CD8-positive, alpha-beta memory T cell (primary cell): ENCODE data around the gene EXT2. TPM values are rescaled to one million over a fixed set of nuclear protein-coding genes. Genes with fewer than 3 reads are reported as not detected.

Source experiments
- CTCF ChIA-PET: fragments of 350-600 bp; sonication (Branson Sonifier 250); formaldehyde crosslinking; loops from one replicate; lab custom pipeline; 2021; ENCODE audit warnings: antibody characterized with exemption; lab: Charles Lee
- POLR2A ChIA-PET: fragments of 350-600 bp; sonication (Branson Sonifier 250); formaldehyde crosslinking; loops from one replicate; lab custom pipeline; 2021; ENCODE audit warnings: antibody characterized with exemption; lab: Charles Lee
- DNase-seq, 5 donors: peaks; one replicate each; pipeline versions ENCODE4 v3.0.0 to v3.0.0-alpha.2; 2020 to 2022; ENCODE audit warnings: mixed read lengths in 1 of 5
- H3K27ac ChIP-seq: one replicate; pipeline ENCODE4 v1.7.0; 2013; ENCODE audit warnings: low read depth, mild to moderate bottlenecking, low read length, moderate library complexity
- H3K27me3 ChIP-seq: 2 replicates; pipeline ENCODE4 v1.7.0; 2013; ENCODE audit warnings: low read length, mild to moderate bottlenecking; ENCODE audit not compliant: insufficient read depth, poor library complexity, severe bottlenecking
- H3K36me3 ChIP-seq: 2 replicates; pipeline ENCODE4 v1.7.0; 2013; ENCODE audit warnings: mild to moderate bottlenecking, low read length, moderate library complexity; ENCODE audit not compliant: insufficient read depth
- H3K4me1 ChIP-seq: 2 replicates; pipeline ENCODE4 v1.7.0; 2013; ENCODE audit warnings: mild to moderate bottlenecking, low read length, moderate library complexity; ENCODE audit not compliant: insufficient read depth
- H3K4me3 ChIP-seq: 2 replicates; pipeline ENCODE4 v1.7.0; 2013; ENCODE audit warnings: mild to moderate bottlenecking, low read length
- H3K9me3 ChIP-seq: 2 replicates; pipeline ENCODE4 v1.7.0; 2013; ENCODE audit warnings: mild to moderate bottlenecking, low read length
- H3K27ac Mint-ChIP-seq, 8 donors: one replicate each; pipeline ENCODE4 v1.8.0; 2020 to 2021; ENCODE audit warnings: mixed read lengths in 8 of 8, mild to moderate bottlenecking in 6 of 8, inconsistent platforms in 3 of 8, moderate library complexity in 3 of 8
- H3K27me3 Mint-ChIP-seq, 2 donors: one replicate each; pipeline ENCODE4 v1.8.0; 2020 to 2021; ENCODE audit warnings: mixed read lengths in 2 of 2, mild to moderate bottlenecking in 1 of 2, moderate library complexity in 1 of 2
- H3K36me3 Mint-ChIP-seq, 3 donors: one replicate each; pipeline ENCODE4 v1.8.0; 2020 to 2021; ENCODE audit warnings: mixed read lengths in 3 of 3, inconsistent platforms in 1 of 3, mild to moderate bottlenecking in 1 of 3
- H3K4me1 Mint-ChIP-seq, 3 donors: one replicate each; pipeline ENCODE4 v1.8.0; 2020 to 2021; ENCODE audit warnings: mixed read lengths in 3 of 3, inconsistent platforms in 1 of 3, mild to moderate bottlenecking in 1 of 3
- H3K4me3 Mint-ChIP-seq, 7 donors: one replicate each; pipeline ENCODE4 v1.8.0; 2020 to 2021; ENCODE audit warnings: mixed read lengths in 7 of 7, mild to moderate bottlenecking in 6 of 7, moderate library complexity in 4 of 7, inconsistent platforms in 2 of 7
- H3K9me3 Mint-ChIP-seq, 5 donors: one replicate each; pipeline ENCODE4 v1.8.0; 2020 to 2022; ENCODE audit warnings: mixed read lengths in 5 of 5, mild to moderate bottlenecking in 3 of 5, moderate library complexity in 2 of 5, inconsistent platforms in 1 of 5
- polyA plus RNA-seq: library from polyadenylated mRNA; unstranded; fragments of 300-500 nt; fragmentation: Illumina TruSeq; gene quantifications from one replicate; pipeline ENCODE4 v1.2.3, GENCODE V29; 2021
- total RNA-seq, 2 experiments: library from RNA; stranded (reverse); gene quantifications; one replicate each; pipeline ENCODE4 v1.2.3, GENCODE V29; 2021

Gene EXT2
- total and polyA plus RNA-seq, 3 experiments from 2014 or later: 37.4 to 46.6 (median 38.5) TPM

GRCh38 chr11:44085330-44085729, 10.1 kb upstream of the EXT2 start:
- Histone ChIP-seq H3K9me3 (peaks cover 4% of the 10 kb centered on the region), H3K27ac (no peak overlapping the region), H3K4me1 (no peaks in the 10 kb centered on the region), H3K36me3 (no peaks in the 10 kb centered on the region), H3K27me3 (no peaks in the 10 kb centered on the region), H3K4me3 (no peak overlapping the region)
- Mint-ChIP-seq H3K4me3 (no peak overlapping the region), H3K27ac (no peak overlapping the region), H3K9me3 (peaks cover 0 to 10% (median 4%) of the 10 kb centered on the region in 5 donors), H3K36me3 (peaks cover 8 to 18% (median 18%) of the 10 kb centered on the region in 3 donors), H3K4me1 (no peaks in the 10 kb centered on the region), H3K27me3 (peaks cover 0 to 1% of the 10 kb centered on the region in 2 donors)
- ChIA-PET POLR2A (no interaction called here), CTCF (interaction anchor here (1.1 to 2.5 kb wide), 2 partner anchors 8 to 10 kb away, joined by 3 to 6 read pairs; partner anchors contain the start of gene EXT2)
- DNase-seq: no peak

- Histone ChIP-seq H3K27me3 (no peaks in the 10 kb centered on the region), H3K9me3 (peaks cover 4% of the 10 kb centered on the region), H3K36me3 (no peaks in the 10 kb centered on the region), H3K4me3 (no peak overlapping the region), H3K27ac (no peak overlapping the region), H3K4me1 (no peaks in the 10 kb centered on the region)
- peaks cover 0 to 10% (median 4%) of the 10 kb centered on the region in 5 donors for H3K9me3 Mint-ChIP-seq
- no peaks in the 10 kb centered on the region for H3K4me1 Mint-ChIP-seq
- ChIA-PET POLR2A (no interaction called here), CTCF (interaction anchor here (0.8 kb wide), 1 partner anchor 22 kb away, joined by 3 read pairs; the partner anchor contains the start of gene ACCS)
- peaks cover 0 to 3% of the 10 kb centered on the region in 2 donors for H3K27me3 Mint-ChIP-seq
- no peak overlapping the region for H3K27ac Mint-ChIP-seq
- peaks cover 8 to 18% (median 10%) of the 10 kb centered on the region in 3 donors for H3K36me3 Mint-ChIP-seq
- no peak overlapping the region for H3K4me3 Mint-ChIP-seq
- DNase-seq: no peak
These were observed 7.1 kb upstream of the EXT2 start for GRCh38 chr11:44088377-44088776.

- H3K36me3 ChIP-seq: no peaks in the 10 kb centered on the region
- no peak overlapping the region for H3K27ac ChIP-seq
- H3K9me3 Mint-ChIP-seq: peaks cover 0 to 10% (median 4%) of the 10 kb centered on the region in 5 donors
- ChIA-PET POLR2A (no interaction called here), CTCF (no interaction called here)
- H3K9me3 ChIP-seq: peaks cover 4% of the 10 kb centered on the region
- H3K4me1 Mint-ChIP-seq: no peaks in the 10 kb centered on the region
- no peak overlapping the region for H3K4me3 Mint-ChIP-seq
- H3K4me1 ChIP-seq: no peaks in the 10 kb centered on the region
- H3K27me3 ChIP-seq: no peaks in the 10 kb centered on the region
- H3K4me3 ChIP-seq: no peak overlapping the region
- H3K27ac Mint-ChIP-seq: no peak overlapping the region
- DNase-seq: no peak
- peaks cover 0 to 3% of the 10 kb centered on the region in 2 donors for H3K27me3 Mint-ChIP-seq
- H3K36me3 Mint-ChIP-seq: peaks cover 7 to 17% (median 8%) of the 10 kb centered on the region in 3 donors
These were observed 6.6 kb upstream of the EXT2 start for GRCh38 chr11:44088871-44089270.

- peaks cover 0 to 3% of the 10 kb centered on the region in 2 donors for H3K27me3 Mint-ChIP-seq
- POLR2A ChIA-PET: interaction anchor here (0.7 kb wide), 1 partner anchor 169 kb away, joined by 7 read pairs; no protein-coding TSS in a partner anchor
- H3K9me3 Mint-ChIP-seq: peaks cover 0 to 5% (median 2%) of the 10 kb centered on the region in 5 donors
These were observed 4.9 kb upstream of the EXT2 start for GRCh38 chr11:44090539-44090938.

GRCh38 chr11:44094260-44094868, 1.1 kb upstream of the EXT2 start:
- POLR2A ChIA-PET: interaction anchor here (0.7 kb wide), 1 partner anchor 48 kb away, joined by 6 read pairs; no protein-coding TSS in a partner anchor
- Mint-ChIP-seq H3K4me1 (peaks cover 30 to 37% (median 35%) of the 10 kb centered on the region in 3 donors), H3K27me3 (peaks cover 0 to 7% of the 10 kb centered on the region in 2 donors), H3K4me3 (peak overlapping the region; percentile 65 to 88 (median 85)), H3K36me3 (peaks cover 0 to 7% (median 3%) of the 10 kb centered on the region in 3 donors), H3K9me3 (no peaks in the 10 kb centered on the region), H3K27ac (peak overlapping the region in 4 of 8 donors; percentile 5 to 89 (median 50))
- H3K4me1 ChIP-seq: peaks cover 16% of the 10 kb centered on the region
- H3K27me3 ChIP-seq: no peaks in the 10 kb centered on the region
- no peaks in the 10 kb centered on the region for H3K9me3 ChIP-seq
- CTCF ChIA-PET: interaction anchor here (0.6 to 3.3 kb wide), 16 partner anchors 9 to 174 kb away, joined by 3 to 41 read pairs (median 4); partner anchors contain the start of gene ACCS
- no peak overlapping the region for H3K4me3 ChIP-seq
- H3K27ac ChIP-seq: no peak overlapping the region
- H3K36me3 ChIP-seq: no peaks in the 10 kb centered on the region
- DNase-seq: peak; percentile 65 to 79 (median 74)

More at GRCh38 chr11:44090539-44090938, 4.9 kb upstream of the EXT2 start:
- Histone ChIP-seq H3K4me1 (peaks cover 4% of the 10 kb centered on the region), H3K9me3 (peaks cover under 1% of the 10 kb centered on the region), H3K27ac (no peak overlapping the region), H3K4me3 (no peak overlapping the region), H3K27me3 (no peaks in the 10 kb centered on the region), H3K36me3 (no peaks in the 10 kb centered on the region)
- CTCF ChIA-PET: interaction anchor here (0.7 kb wide), 1 partner anchor 23 kb away, joined by 3 read pairs; no protein-coding TSS in a partner anchor
- peaks cover 12 to 15% (median 14%) of the 10 kb centered on the region in 3 donors for H3K4me1 Mint-ChIP-seq
- DNase-seq: no peak
- H3K4me3 Mint-ChIP-seq: no peak overlapping the region
- H3K36me3 Mint-ChIP-seq: peaks cover 6 to 10% (median 6%) of the 10 kb centered on the region in 3 donors
- no peak overlapping the region for H3K27ac Mint-ChIP-seq

- ChIA-PET POLR2A (no interaction called here), CTCF (no interaction called here)
- Mint-ChIP-seq H3K27me3 (peaks cover 0 to 4% of the 10 kb centered on the region in 2 donors), H3K27ac (peak overlapping the region in 7 of 8 donors; percentile 54 to 86 (median 74)), H3K9me3 (no peaks in the 10 kb centered on the region), H3K4me1 (peaks cover 35 to 57% (median 56%) of the 10 kb centered on the region in 3 donors), H3K4me3 (peak overlapping the region; percentile 81 to 95 (median 89)), H3K36me3 (peaks cover 0 to 15% (median 0%) of the 10 kb centered on the region in 3 donors)
- peak overlapping the region; percentile 64 for H3K27ac ChIP-seq
- peak overlapping the region; percentile 58 for H3K4me3 ChIP-seq
- DNase-seq: no peak
- H3K27me3 ChIP-seq: no peaks in the 10 kb centered on the region
- no peaks in the 10 kb centered on the region for H3K36me3 ChIP-seq
- H3K4me1 ChIP-seq: peaks cover 16% of the 10 kb centered on the region
- H3K9me3 ChIP-seq: no peaks in the 10 kb centered on the region
These were observed 1.1 kb downstream of the EXT2 start for GRCh38 chr11:44096360-44097185.

GRCh38 chr11:44097821-44098220, 2.3 kb downstream of the EXT2 start:
- Mint-ChIP-seq H3K27me3 (peaks cover 0 to 3% of the 10 kb centered on the region in 2 donors), H3K36me3 (peaks cover 0 to 15% (median 0%) of the 10 kb centered on the region in 3 donors), H3K9me3 (no peaks in the 10 kb centered on the region), H3K4me1 (peaks cover 41 to 70% (median 68%) of the 10 kb centered on the region in 3 donors), H3K27ac (peak overlapping the region in 2 of 8 donors; percentile 52 to 85), H3K4me3 (peak overlapping the region in 6 of 7 donors; percentile 3 to 60 (median 34))
- Histone ChIP-seq H3K36me3 (no peaks in the 10 kb centered on the region), H3K4me1 (peaks cover 16% of the 10 kb centered on the region), H3K27ac (no peak overlapping the region), H3K4me3 (no peak overlapping the region), H3K9me3 (no peaks in the 10 kb centered on the region), H3K27me3 (no peaks in the 10 kb centered on the region)
- CTCF ChIA-PET: interaction anchor here (0.6 kb wide), 1 partner anchor 33 kb away, joined by 3 read pairs; no protein-coding TSS in a partner anchor
- POLR2A ChIA-PET: no interaction called here
- no peak for DNase-seq
